Caco-2 (cell line): ENCODE results near the gene TPRX2. TPM values are rescaled to one million over a fixed set of nuclear protein-coding genes. Genes with fewer than 3 reads are reported as not detected.

Experiments used
- BruUV-seq: library from RNA; stranded (reverse); fragments of 400-500 nt; replicated peaks from 2 replicates; lab custom pipeline; 2021; lab: Mats Ljungman, UMichigan
- CTCF ChIA-PET: fragments of 300-600 bp; sonication (Branson Sonifier 250); formaldehyde crosslinking; loops from one replicate; lab custom pipeline; 2022; ENCODE audit warnings: antibody characterized with exemption; lab: Charles Lee
- POLR2A ChIA-PET: fragments of 300-600 bp; sonication (Branson Sonifier 250); formaldehyde crosslinking; loops from one replicate; lab custom pipeline; 2022; ENCODE audit warnings: antibody characterized with exemption; lab: Charles Lee
- DNase-seq, 2 experiments: peaks; one replicate each; pipeline versions ENCODE4 v3.0.0 to v3.0.0-alpha.2; 2020 to 2022
- H3K27me3 ChIP-seq: replicated peaks from 2 replicates; pipeline ENCODE4 v1.6.0; 2011; ENCODE audit warnings: low read length; ENCODE audit not compliant: control insufficient read depth, insufficient read depth
- H3K36me3 ChIP-seq: 2 replicates; pipeline ENCODE4 v1.5.1; 2011; ENCODE audit warnings: low read length; ENCODE audit not compliant: control insufficient read depth, insufficient read depth
- H3K4me1 ChIP-seq: fragments of 250-450 bp; sonication (Bioruptor Pico); 2 replicates; pipeline ENCODE4 v1.5.1; 2020; ENCODE audit warnings: mild to moderate bottlenecking
- H3K4me3 ChIP-seq: 2 replicates; pipeline ENCODE4 v1.5.1; 2011; ENCODE audit warnings: low read depth, mild to moderate bottlenecking, control low read depth, low read length
- H3K9me3 ChIP-seq: fragments of 250-450 bp; sonication (Bioruptor Pico); 2 replicates; pipeline ENCODE4 v1.5.1; 2020; ENCODE audit warnings: mild to moderate bottlenecking, moderate library complexity
- H3K27ac Mint-ChIP-seq: one replicate; pipeline ENCODE4 v1.8.0; 2022; ENCODE audit warnings: mixed read lengths; ENCODE audit not compliant: unreplicated experiment
- H3K27me3 Mint-ChIP-seq: one replicate; pipeline ENCODE4 v1.8.0; 2022; ENCODE audit warnings: mixed read lengths; ENCODE audit not compliant: insufficient read depth, unreplicated experiment
- H3K36me3 Mint-ChIP-seq: one replicate; pipeline ENCODE4 v1.8.0; 2022; ENCODE audit warnings: mild to moderate bottlenecking, mixed read lengths; ENCODE audit not compliant: insufficient read depth, unreplicated experiment
- H3K4me1 Mint-ChIP-seq: one replicate; pipeline ENCODE4 v1.8.0; 2022; ENCODE audit warnings: low read depth, mixed read lengths; ENCODE audit not compliant: unreplicated experiment
- H3K4me3 Mint-ChIP-seq: one replicate; pipeline ENCODE4 v1.8.0; 2022; ENCODE audit warnings: mild to moderate bottlenecking, moderate library complexity, mixed read lengths; ENCODE audit not compliant: unreplicated experiment
- H3K9me3 Mint-ChIP-seq: one replicate; pipeline ENCODE4 v1.8.0; 2022; ENCODE audit warnings: mixed read lengths; ENCODE audit not compliant: unreplicated experiment
- intact Hi-C: fragments of 100-400 bp; cut with micrococcal nuclease; formaldehyde crosslinking; loops from one replicate; pipeline ENCODE4 v1.10.0; 2022; ENCODE audit not compliant: unreplicated experiment
- total RNA-seq: library from RNA; stranded (reverse); gene quantifications from 2 replicates; pipeline ENCODE4 v1.2.3, GENCODE V29; 2022
- TF ChIP-seq, protein P1 (sequence below), 2 experiments: fragments of 200-600 bp in 1 of 2; IDR thresholded peaks; 1 replicate in 1 of 2; 2 replicates in 1 of 2; pipeline versions ENCODE4 v1.5.1 to v1.8.0; 2011 to 2022; ENCODE audit warnings: antibody characterized with exemption in 1 of 2, control low read depth in 1 of 2, inconsistent platforms in 1 of 2, low read depth in 1 of 2, low read length in 1 of 2, mild to moderate bottlenecking in 1 of 2, moderate library complexity in 1 of 2; ENCODE audit not compliant: insufficient read depth in 1 of 2, severe bottlenecking in 1 of 2, unreplicated experiment in 1 of 2

TPRX2 gene
- total RNA-seq, 1 experiment from 2014 or later = not detected

DNA sequence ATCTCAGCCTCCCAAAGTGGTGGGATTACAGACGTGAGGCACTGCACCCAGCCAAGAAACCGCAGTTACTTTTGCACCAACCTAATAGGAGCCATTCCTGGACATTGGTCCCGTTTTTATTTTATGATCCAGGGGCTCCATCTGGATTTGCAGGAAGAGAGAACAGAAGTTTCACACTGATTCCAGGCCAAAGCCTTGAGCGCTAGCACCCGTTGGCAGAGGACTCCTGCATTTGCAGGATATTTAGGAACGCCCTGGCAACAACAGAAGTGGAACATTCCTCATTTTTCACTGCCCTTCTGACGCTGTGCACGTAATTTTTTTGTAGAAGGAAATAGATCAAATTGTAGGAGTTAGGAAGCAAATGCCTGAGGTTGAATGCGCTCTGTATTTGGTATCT lies 38.8 kb downstream of the TPRX2 start:
- Mint-ChIP-seq H3K9me3 (no peaks in the 10 kb centered on the region), H3K27me3 (no peaks in the 10 kb centered on the region), H3K36me3 (peaks cover 5% of the 10 kb centered on the region), H3K4me1 (no peaks in the 10 kb centered on the region), H3K27ac (no peak overlapping the region), H3K4me3 (no peak overlapping the region)
- Histone ChIP-seq H3K27me3 (no peaks in the 10 kb centered on the region), H3K4me1 (no peaks in the 10 kb centered on the region), H3K36me3 (no peaks in the 10 kb centered on the region), H3K9me3 (peaks cover 13% of the 10 kb centered on the region), H3K4me3 (no peak overlapping the region)
- TF ChIP-seq, protein P1, sequence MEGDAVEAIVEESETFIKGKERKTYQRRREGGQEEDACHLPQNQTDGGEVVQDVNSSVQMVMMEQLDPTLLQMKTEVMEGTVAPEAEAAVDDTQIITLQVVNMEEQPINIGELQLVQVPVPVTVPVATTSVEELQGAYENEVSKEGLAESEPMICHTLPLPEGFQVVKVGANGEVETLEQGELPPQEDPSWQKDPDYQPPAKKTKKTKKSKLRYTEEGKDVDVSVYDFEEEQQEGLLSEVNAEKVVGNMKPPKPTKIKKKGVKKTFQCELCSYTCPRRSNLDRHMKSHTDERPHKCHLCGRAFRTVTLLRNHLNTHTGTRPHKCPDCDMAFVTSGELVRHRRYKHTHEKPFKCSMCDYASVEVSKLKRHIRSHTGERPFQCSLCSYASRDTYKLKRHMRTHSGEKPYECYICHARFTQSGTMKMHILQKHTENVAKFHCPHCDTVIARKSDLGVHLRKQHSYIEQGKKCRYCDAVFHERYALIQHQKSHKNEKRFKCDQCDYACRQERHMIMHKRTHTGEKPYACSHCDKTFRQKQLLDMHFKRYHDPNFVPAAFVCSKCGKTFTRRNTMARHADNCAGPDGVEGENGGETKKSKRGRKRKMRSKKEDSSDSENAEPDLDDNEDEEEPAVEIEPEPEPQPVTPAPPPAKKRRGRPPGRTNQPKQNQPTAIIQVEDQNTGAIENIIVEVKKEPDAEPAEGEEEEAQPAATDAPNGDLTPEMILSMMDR (IDR thresholded peaks at IDR 0.05; ENCODE audit: insufficient read depth in 1 of 2, low read depth in 1 of 2, low read length in 1 of 2, severe bottlenecking in 1 of 2, unreplicated experiment in 1 of 2) = no peak
- CTCF ChIA-PET = no interaction called here
- no peak for DNase-seq
- intact Hi-C loops = no loop called here
- BruUV-seq = no TSS peak
- POLR2A ChIA-PET = no interaction called here

GRCh38 chr19:47899335-47899734 lies 40.3 kb downstream of the TPRX2 start:
- H3K27me3 ChIP-seq = no peaks in the 10 kb centered on the region
- no peaks in the 10 kb centered on the region for H3K4me1 ChIP-seq
- intact Hi-C loops = no loop called here
- no peak overlapping the region for H3K4me3 ChIP-seq
- TF ChIP-seq, protein P1 (IDR thresholded peaks at IDR 0.05; ENCODE audit: insufficient read depth in 1 of 2, low read depth in 1 of 2, low read length in 1 of 2, severe bottlenecking in 1 of 2, unreplicated experiment in 1 of 2) = no peak
- H3K9me3 ChIP-seq = peaks cover 7% of the 10 kb centered on the region; the same call in 1 of the 2 replicates
- Mint-ChIP-seq H3K4me3 (no peak overlapping the region), H3K36me3 (peaks cover 5% of the 10 kb centered on the region), H3K27ac (no peak overlapping the region), H3K9me3 (no peaks in the 10 kb centered on the region), H3K27me3 (no peaks in the 10 kb centered on the region), H3K4me1 (no peaks in the 10 kb centered on the region)
- DNase-seq = no peak
- ChIA-PET CTCF (no interaction called here), POLR2A (no interaction called here)
- H3K36me3 ChIP-seq = no peaks in the 10 kb centered on the region
- BruUV-seq = no TSS peak

- H3K36me3 ChIP-seq = no peaks in the 10 kb centered on the region
- no peaks in the 10 kb centered on the region for H3K36me3 Mint-ChIP-seq
- no peaks in the 10 kb centered on the region for H3K9me3 Mint-ChIP-seq
- CTCF ChIA-PET = no interaction called here
- H3K4me1 Mint-ChIP-seq = no peaks in the 10 kb centered on the region
- POLR2A ChIA-PET = no interaction called here
- no TSS peak for BruUV-seq
- no peaks in the 10 kb centered on the region for H3K4me1 ChIP-seq
- peak in 1 of 2 experiments; percentile 10 for DNase-seq
- TF ChIP-seq, protein P1 (IDR thresholded peaks at IDR 0.05; ENCODE audit: insufficient read depth in 1 of 2, low read depth in 1 of 2, low read length in 1 of 2, severe bottlenecking in 1 of 2, unreplicated experiment in 1 of 2) = no peak
- H3K27me3 ChIP-seq = no peaks in the 10 kb centered on the region
- H3K27me3 Mint-ChIP-seq = no peaks in the 10 kb centered on the region
- H3K9me3 ChIP-seq = no peaks in the 10 kb centered on the region
- H3K4me3 Mint-ChIP-seq = no peak overlapping the region
- no peak overlapping the region for H3K27ac Mint-ChIP-seq
- no peak overlapping the region for H3K4me3 ChIP-seq
- intact Hi-C loops = no loop called here
Observed at GRCh38 chr19:47901370-47901769, 42.3 kb downstream of the TPRX2 start.
